22Rv1 (cell line): ENCODE results near the gene ACTBL2.

Experiments
- ZFX ChIP-seq: fragments of 450-650 bp; IDR thresholded peaks from 2 replicates; pipeline ENCODE4 v1.6.1; 2017; ENCODE audit warnings: antibody characterized with exemption, borderline replicate concordance
- TF ChIP-seq, protein P1 (sequence below): fragments of 450-650 bp; IDR thresholded peaks from 2 replicates; pipeline ENCODE4 v1.5.1; 2017; ENCODE audit warnings: mild to moderate bottlenecking

DNA sequence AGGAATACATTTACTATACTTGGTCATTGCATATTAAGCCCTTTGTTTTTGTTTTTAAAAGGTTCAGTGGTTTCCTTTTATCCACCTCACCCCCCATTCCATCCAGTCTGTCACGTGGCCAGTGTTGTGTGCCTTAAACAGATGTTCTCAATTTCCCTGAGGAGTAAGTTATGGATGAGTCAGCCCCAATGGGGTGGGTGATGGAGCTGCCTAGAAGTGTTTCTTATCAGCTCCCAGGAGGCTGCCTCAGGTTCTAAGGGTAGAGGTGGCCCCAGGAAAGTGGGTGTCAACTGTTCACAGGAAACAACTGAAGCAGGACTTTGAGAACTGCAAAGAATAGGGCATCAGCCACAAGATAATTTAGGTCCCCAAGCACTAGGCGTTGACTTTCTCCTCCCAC is 41.1 kb downstream of the ACTBL2 start:
- TF ChIP-seq, protein P1, sequence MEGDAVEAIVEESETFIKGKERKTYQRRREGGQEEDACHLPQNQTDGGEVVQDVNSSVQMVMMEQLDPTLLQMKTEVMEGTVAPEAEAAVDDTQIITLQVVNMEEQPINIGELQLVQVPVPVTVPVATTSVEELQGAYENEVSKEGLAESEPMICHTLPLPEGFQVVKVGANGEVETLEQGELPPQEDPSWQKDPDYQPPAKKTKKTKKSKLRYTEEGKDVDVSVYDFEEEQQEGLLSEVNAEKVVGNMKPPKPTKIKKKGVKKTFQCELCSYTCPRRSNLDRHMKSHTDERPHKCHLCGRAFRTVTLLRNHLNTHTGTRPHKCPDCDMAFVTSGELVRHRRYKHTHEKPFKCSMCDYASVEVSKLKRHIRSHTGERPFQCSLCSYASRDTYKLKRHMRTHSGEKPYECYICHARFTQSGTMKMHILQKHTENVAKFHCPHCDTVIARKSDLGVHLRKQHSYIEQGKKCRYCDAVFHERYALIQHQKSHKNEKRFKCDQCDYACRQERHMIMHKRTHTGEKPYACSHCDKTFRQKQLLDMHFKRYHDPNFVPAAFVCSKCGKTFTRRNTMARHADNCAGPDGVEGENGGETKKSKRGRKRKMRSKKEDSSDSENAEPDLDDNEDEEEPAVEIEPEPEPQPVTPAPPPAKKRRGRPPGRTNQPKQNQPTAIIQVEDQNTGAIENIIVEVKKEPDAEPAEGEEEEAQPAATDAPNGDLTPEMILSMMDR: no peak
- no peak for TF ChIP-seq ZFX
